Smooth muscle cell (in vitro differentiated cells): ENCODE data around the gene SLC1A2. TPM values are rescaled to one million over a fixed set of nuclear protein-coding genes. Genes with fewer than 3 reads are reported as not detected.

Source experiments
- DNase-seq: peaks from one replicate; lab custom pipeline; 2025; ENCODE audit not compliant: unreplicated experiment; lab: John Stamatoyannopoulos, UW
- H2AFZ ChIP-seq: fragments of 200-600 bp; sonication (generic); 2 replicates; pipeline ENCODE4 v1.6.0; 2016; ENCODE audit warnings: antibody characterized with exemption, low read depth, mild to moderate bottlenecking
- H3F3A ChIP-seq: fragments of 200-600 bp; sonication (generic); 2 replicates; pipeline ENCODE4 v1.6.0; 2017; ENCODE audit warnings: antibody characterized with exemption, low read depth
- H3K27ac ChIP-seq: fragments of 200-600 bp; sonication (generic); 2 replicates; pipeline ENCODE4 v1.5.1; 2016; ENCODE audit warnings: low read depth, mild to moderate bottlenecking
- H3K27me3 ChIP-seq: fragments of 200-600 bp; sonication (generic); 2 replicates; pipeline ENCODE4 v1.6.1; 2016; ENCODE audit warnings: low read depth, mild to moderate bottlenecking
- H3K36me3 ChIP-seq: fragments of 200-600 bp; sonication (generic); 2 replicates; pipeline ENCODE4 v1.5.1; 2016; ENCODE audit warnings: low read depth
- H3K4me1 ChIP-seq: fragments of 200-600 bp; sonication (generic); 2 replicates; pipeline ENCODE4 v1.5.1; 2016; ENCODE audit warnings: low read depth
- H3K4me2 ChIP-seq: fragments of 200-600 bp; sonication (generic); 2 replicates; pipeline ENCODE4 v1.6.0; 2016; ENCODE audit warnings: mild to moderate bottlenecking
- H3K4me3 ChIP-seq: fragments of 200-600 bp; sonication (generic); 2 replicates; pipeline ENCODE4 v1.5.1; 2016; ENCODE audit warnings: mild to moderate bottlenecking
- H3K79me2 ChIP-seq: fragments of 200-600 bp; sonication (generic); 2 replicates; pipeline ENCODE4 v1.6.0; 2016; ENCODE audit warnings: low read depth, mild to moderate bottlenecking
- H3K9ac ChIP-seq: fragments of 200-600 bp; sonication (generic); 2 replicates; pipeline ENCODE4 v1.6.0; 2016; ENCODE audit warnings: low read depth
- H3K9me3 ChIP-seq: fragments of 200-600 bp; sonication (generic); replicated peaks from 2 replicates; pipeline ENCODE4 v1.5.1; 2016; ENCODE audit warnings: low read depth
- H4K20me1 ChIP-seq: fragments of 200-600 bp; sonication (generic); 2 replicates; pipeline ENCODE4 v1.6.0; 2016; ENCODE audit warnings: low read depth
- WGBS: methylation state at CpG from one replicate; pipeline ENCODE4 v1.1.7; 2016; ENCODE audit warnings: low lambda C conversion rate; 5-methylcytosine and 5-hydroxymethylcytosine counted together
- polyA plus RNA-seq: library from polyadenylated mRNA; unstranded; fragments of >200 nt; fragmentation: Nextera tagmentation; extraction: Ambion mirVana; gene quantifications from 2 replicates; pipeline ENCODE4 v1.2.1, GENCODE V29; 2016
- total RNA-seq: library from RNA; depleted of rRNA; stranded (reverse); fragments of >200 nt; gene quantifications from 2 replicates; pipeline ENCODE4 v1.2.3, GENCODE V29; 2014
- TF ChIP-seq, protein P1 (sequence below): fragments of 200-600 bp; sonication (generic); IDR thresholded peaks from 2 replicates; pipeline ENCODE4 v1.5.1; 2017; ENCODE audit warnings: borderline replicate concordance, mild to moderate bottlenecking, antibody characterized with exemption; ENCODE audit not compliant: insufficient read depth, poor library complexity, severe bottlenecking

SLC1A2 gene
- total and polyA plus RNA-seq, 2 experiments from 2014 or later: 3.6 TPM; not detected in 1

DNA sequence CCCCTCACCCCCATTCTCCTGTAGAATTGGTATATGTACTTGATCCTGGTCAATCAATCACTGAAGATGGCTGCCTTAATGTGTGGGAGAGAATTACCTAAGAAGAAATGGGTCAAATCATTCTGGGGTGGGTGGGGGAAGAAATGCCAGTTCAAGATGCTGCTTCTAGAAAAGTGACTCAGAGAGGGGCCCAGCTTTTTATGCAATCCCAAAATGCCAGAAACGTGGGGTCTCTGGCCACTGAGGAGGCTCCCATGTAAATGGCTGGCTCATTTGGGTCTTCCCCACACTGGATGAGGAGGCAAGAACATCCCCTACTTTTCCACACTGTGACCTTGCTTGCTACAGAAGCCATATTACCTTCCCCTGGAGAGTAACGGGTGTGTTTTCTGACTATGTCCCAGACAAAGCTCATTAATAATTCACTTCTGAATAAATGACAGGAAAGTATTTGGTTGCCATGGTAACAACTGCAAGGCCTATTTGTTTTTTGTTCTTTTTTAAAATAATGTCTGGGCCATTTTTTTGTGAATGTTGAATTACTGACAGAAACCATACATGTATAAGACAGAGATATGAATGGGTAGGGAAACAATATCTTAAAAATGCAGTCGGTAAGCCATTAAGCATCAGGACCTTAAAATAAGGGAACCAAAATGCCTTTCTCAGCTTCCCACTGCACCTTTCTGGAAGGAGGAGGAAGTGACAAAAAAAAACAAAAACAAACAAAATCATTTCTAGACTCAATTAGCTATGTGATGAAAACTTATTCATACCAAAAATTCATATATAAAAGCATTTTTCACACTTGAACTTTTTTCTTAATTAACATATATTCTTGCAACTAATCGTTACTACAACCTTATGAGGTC is 32.0 kb downstream of the SLC1A2 start:
- TF ChIP-seq, protein P1, sequence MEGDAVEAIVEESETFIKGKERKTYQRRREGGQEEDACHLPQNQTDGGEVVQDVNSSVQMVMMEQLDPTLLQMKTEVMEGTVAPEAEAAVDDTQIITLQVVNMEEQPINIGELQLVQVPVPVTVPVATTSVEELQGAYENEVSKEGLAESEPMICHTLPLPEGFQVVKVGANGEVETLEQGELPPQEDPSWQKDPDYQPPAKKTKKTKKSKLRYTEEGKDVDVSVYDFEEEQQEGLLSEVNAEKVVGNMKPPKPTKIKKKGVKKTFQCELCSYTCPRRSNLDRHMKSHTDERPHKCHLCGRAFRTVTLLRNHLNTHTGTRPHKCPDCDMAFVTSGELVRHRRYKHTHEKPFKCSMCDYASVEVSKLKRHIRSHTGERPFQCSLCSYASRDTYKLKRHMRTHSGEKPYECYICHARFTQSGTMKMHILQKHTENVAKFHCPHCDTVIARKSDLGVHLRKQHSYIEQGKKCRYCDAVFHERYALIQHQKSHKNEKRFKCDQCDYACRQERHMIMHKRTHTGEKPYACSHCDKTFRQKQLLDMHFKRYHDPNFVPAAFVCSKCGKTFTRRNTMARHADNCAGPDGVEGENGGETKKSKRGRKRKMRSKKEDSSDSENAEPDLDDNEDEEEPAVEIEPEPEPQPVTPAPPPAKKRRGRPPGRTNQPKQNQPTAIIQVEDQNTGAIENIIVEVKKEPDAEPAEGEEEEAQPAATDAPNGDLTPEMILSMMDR: no peak
- Histone ChIP-seq H3K36me3 (no peaks in the 10 kb centered on the region), H3K4me3 (no peak overlapping the region), H3K79me2 (no peaks in the 10 kb centered on the region), H3F3A (no peaks in the 10 kb centered on the region), H3K4me2 (no peak overlapping the region), H3K4me1 (peaks cover 2% of the 10 kb centered on the region), H2AFZ (no peak overlapping the region), H3K27ac (no peak overlapping the region), H3K9me3 (no peaks in the 10 kb centered on the region), H3K27me3 (no peaks in the 10 kb centered on the region), H4K20me1 (no peaks in the 10 kb centered on the region), H3K9ac (no peak overlapping the region)
- 83% methylated on average over 4 of the region's 4 CpGs for WGBS
- DNase-seq: no peak

DNA sequence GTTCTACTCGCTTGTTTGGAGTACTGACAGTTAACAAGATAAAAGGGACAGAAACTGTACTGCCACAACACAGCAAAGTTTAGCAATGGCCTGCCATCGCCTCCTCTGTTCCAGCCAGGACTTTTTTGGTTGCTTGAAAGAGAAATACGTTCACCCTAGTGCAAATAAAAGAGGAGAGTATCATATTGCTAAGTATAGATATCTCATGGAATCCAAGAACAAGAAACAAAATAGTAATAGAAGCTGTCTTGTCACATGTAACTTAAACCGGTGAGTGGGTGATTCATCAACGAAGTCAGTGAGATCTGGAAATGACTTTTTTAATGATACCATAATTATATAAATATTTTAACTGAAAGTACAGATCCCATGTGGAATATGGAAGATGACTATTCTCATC is 35.4 kb downstream of the SLC1A2 start:
- H3K4me2 ChIP-seq: no peak overlapping the region
- no peak for DNase-seq
- no peak overlapping the region for H3K4me3 ChIP-seq
- H3K27me3 ChIP-seq: no peaks in the 10 kb centered on the region
- H3K36me3 ChIP-seq: no peaks in the 10 kb centered on the region
- no peaks in the 10 kb centered on the region for H4K20me1 ChIP-seq
- no peak overlapping the region for H2AFZ ChIP-seq
- WGBS: 83% methylated on average over 5 of the region's 5 CpGs
- H3F3A ChIP-seq: no peaks in the 10 kb centered on the region
- H3K9me3 ChIP-seq: no peaks in the 10 kb centered on the region
- TF ChIP-seq, protein P1: no peak
- no peak overlapping the region for H3K9ac ChIP-seq
- no peak overlapping the region for H3K27ac ChIP-seq
- H3K79me2 ChIP-seq: no peaks in the 10 kb centered on the region
- H3K4me1 ChIP-seq: no peaks in the 10 kb centered on the region

DNA sequence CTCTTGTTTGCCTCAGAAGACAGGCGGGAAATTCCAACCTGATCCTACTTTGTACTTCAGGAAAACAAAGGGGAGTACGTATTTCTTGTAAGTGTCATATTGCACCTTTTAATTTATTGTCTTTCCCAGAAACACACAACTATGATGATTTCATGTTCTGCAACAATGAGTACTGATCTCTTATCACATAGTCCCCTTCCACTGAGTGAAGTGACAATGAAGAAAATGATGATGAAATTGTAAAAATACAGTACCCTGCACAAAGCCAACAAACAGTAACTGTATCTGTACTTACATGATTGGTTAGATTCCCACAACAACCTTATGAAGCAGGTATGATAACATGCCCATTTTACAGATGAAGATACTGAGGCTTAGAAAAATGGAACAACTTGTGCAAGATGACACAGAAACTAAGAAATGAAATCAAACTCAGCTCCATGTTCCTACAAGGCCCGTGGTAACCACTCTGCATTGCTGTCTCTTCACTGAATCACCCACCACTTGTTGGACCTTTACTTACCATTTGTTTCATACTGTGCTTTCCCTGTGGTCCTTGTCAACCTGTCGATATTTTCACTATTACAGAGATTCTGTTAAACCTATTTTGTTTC is 37.5 kb downstream of the SLC1A2 start:
- Histone ChIP-seq H3F3A (no peaks in the 10 kb centered on the region), H3K4me3 (no peak overlapping the region), H3K4me2 (no peak overlapping the region), H3K27ac (no peak overlapping the region), H3K79me2 (no peaks in the 10 kb centered on the region), H3K4me1 (no peaks in the 10 kb centered on the region), H3K9ac (no peak overlapping the region), H3K9me3 (no peaks in the 10 kb centered on the region), H3K36me3 (no peaks in the 10 kb centered on the region), H3K27me3 (no peaks in the 10 kb centered on the region), H4K20me1 (no peaks in the 10 kb centered on the region), H2AFZ (no peak overlapping the region)
- WGBS: 92% methylated on average over 4 of the region's 4 CpGs
- TF ChIP-seq, protein P1: no peak
- DNase-seq: no peak
